Neural progenitor cell (in vitro differentiated cells): ENCODE measurements around the gene TMSB4Y. TPM values are rescaled to one million over a fixed set of nuclear protein-coding genes. Genes with fewer than 3 reads are reported as not detected.

ENCODE experiments used
- DNase-seq: peaks from one replicate; pipeline ENCODE4 v3.0.0-alpha.2; 2016; ENCODE audit warnings: low spot score
- H2AFZ ChIP-seq: fragments of 200-600 bp; sonication (generic); replicated peaks from 2 replicates; pipeline ENCODE4 v1.6.1; 2016; ENCODE audit warnings: antibody characterized with exemption
- H3F3A ChIP-seq: fragments of 200-600 bp; sonication (generic); 2 replicates; pipeline ENCODE4 v1.6.1; 2016; ENCODE audit warnings: antibody characterized with exemption, low read depth
- H3K27ac ChIP-seq: fragments of 200-600 bp; sonication (generic); 2 replicates; pipeline ENCODE4 v1.5.1; 2016; ENCODE audit warnings: mild to moderate bottlenecking
- H3K27me3 ChIP-seq: fragments of 200-600 bp; sonication (generic); 2 replicates; pipeline ENCODE4 v1.6.1; 2016; ENCODE audit warnings: mild to moderate bottlenecking, moderate library complexity
- H3K36me3 ChIP-seq: fragments of 200-600 bp; sonication (generic); 2 replicates; pipeline ENCODE4 v1.5.1; 2016
- H3K4me1 ChIP-seq: fragments of 200-600 bp; sonication (generic); 2 replicates; pipeline ENCODE4 v1.6.1; 2016; ENCODE audit warnings: mixed run types
- H3K4me2 ChIP-seq: fragments of 200-600 bp; sonication (generic); 2 replicates; pipeline ENCODE4 v1.6.1; 2016
- H3K4me3 ChIP-seq: fragments of 200-600 bp; sonication (generic); 2 replicates; pipeline ENCODE4 v1.5.1; 2016
- H3K79me2 ChIP-seq: fragments of 200-600 bp; sonication (generic); 2 replicates; pipeline ENCODE4 v1.6.1; 2016; ENCODE audit warnings: low read depth
- H3K9ac ChIP-seq: fragments of 200-600 bp; sonication (generic); 2 replicates; pipeline ENCODE4 v1.6.1; 2016
- H3K9me3 ChIP-seq: fragments of 200-600 bp; sonication (generic); 2 replicates; pipeline ENCODE4 v1.5.1; 2016; ENCODE audit warnings: low read depth
- H4K20me1 ChIP-seq: fragments of 200-600 bp; sonication (generic); 2 replicates; pipeline ENCODE4 v1.6.1; 2016; ENCODE audit warnings: low read depth
- H3K27ac Mint-ChIP-seq: 3 replicates; pipeline ENCODE4 v1.8.0; 2021; ENCODE audit warnings: mixed read lengths
- H3K27me3 Mint-ChIP-seq: 2 replicates; pipeline ENCODE4 v1.8.0; 2022; ENCODE audit warnings: low read depth, mild to moderate bottlenecking, inconsistent platforms, moderate library complexity, mixed read lengths; ENCODE audit not compliant: insufficient read depth
- H3K36me3 Mint-ChIP-seq: 3 replicates; pipeline ENCODE4 v1.8.0; 2021; ENCODE audit warnings: mixed read lengths
- H3K4me1 Mint-ChIP-seq: 3 replicates; pipeline ENCODE4 v1.8.0; 2021; ENCODE audit warnings: mixed read lengths
- H3K4me3 Mint-ChIP-seq: 3 replicates; pipeline ENCODE4 v1.8.0; 2021; ENCODE audit warnings: mild to moderate bottlenecking, moderate library complexity, mixed read lengths
- H3K9me3 Mint-ChIP-seq: 3 replicates; pipeline ENCODE4 v1.8.0; 2020; ENCODE audit warnings: mixed read lengths
- CTCF ChIP-seq: fragments of 200-600 bp; sonication (generic); IDR thresholded peaks from 2 replicates; pipeline ENCODE4 v1.5.1; 2017; ENCODE audit warnings: antibody characterized with exemption, mild to moderate bottlenecking
- EZH2 ChIP-seq: fragments of 200-600 bp; sonication (generic); IDR thresholded peaks from 2 replicates; pipeline ENCODE4 v1.6.1; 2017; ENCODE audit warnings: antibody characterized with exemption, mild to moderate bottlenecking, moderate library complexity
- EZH2phosphoT487 ChIP-seq: fragments of 200-600 bp; sonication (generic); IDR thresholded peaks from 2 replicates; pipeline ENCODE4 v1.6.1; 2017; ENCODE audit warnings: antibody characterized with exemption
- total RNA-seq: library from RNA; depleted of rRNA; stranded (reverse); fragments of >200 nt; gene quantifications from 2 replicates; pipeline ENCODE4 v1.2.3, GENCODE V29; 2015; ENCODE audit warnings: low replicate concordance

TMSB4Y gene
- total RNA-seq, 1 donor from 2014 or later, result not detected

GRCh38 chrY:13702276-13702675, 1.4 kb upstream of the TMSB4Y start:
- Histone ChIP-seq H3F3A (no peaks in the 10 kb centered on the region), H3K27ac (no peak overlapping the region), H3K79me2 (no peaks in the 10 kb centered on the region), H3K27me3 (no peaks in the 10 kb centered on the region), H3K4me2 (no peak overlapping the region), H4K20me1 (no peaks in the 10 kb centered on the region), H3K9me3 (no peaks in the 10 kb centered on the region), H3K9ac (no peak overlapping the region), H2AFZ (no peak overlapping the region), H3K36me3 (no peaks in the 10 kb centered on the region), H3K4me1 (no peaks in the 10 kb centered on the region), H3K4me3 (no peak overlapping the region)
- no peaks in the 10 kb centered on the region for H3K9me3 Mint-ChIP-seq
- no peaks in the 10 kb centered on the region for H3K36me3 Mint-ChIP-seq
- H3K27ac Mint-ChIP-seq, result no peak overlapping the region
- H3K4me1 Mint-ChIP-seq, result no peaks in the 10 kb centered on the region
- no peak for DNase-seq
- no peak for TF ChIP-seq EZH2phosphoT487
- no peak for TF ChIP-seq CTCF
- TF ChIP-seq EZH2, result no peak
- no peak overlapping the region for H3K4me3 Mint-ChIP-seq
- H3K27me3 Mint-ChIP-seq, result no peaks in the 10 kb centered on the region

DNA sequence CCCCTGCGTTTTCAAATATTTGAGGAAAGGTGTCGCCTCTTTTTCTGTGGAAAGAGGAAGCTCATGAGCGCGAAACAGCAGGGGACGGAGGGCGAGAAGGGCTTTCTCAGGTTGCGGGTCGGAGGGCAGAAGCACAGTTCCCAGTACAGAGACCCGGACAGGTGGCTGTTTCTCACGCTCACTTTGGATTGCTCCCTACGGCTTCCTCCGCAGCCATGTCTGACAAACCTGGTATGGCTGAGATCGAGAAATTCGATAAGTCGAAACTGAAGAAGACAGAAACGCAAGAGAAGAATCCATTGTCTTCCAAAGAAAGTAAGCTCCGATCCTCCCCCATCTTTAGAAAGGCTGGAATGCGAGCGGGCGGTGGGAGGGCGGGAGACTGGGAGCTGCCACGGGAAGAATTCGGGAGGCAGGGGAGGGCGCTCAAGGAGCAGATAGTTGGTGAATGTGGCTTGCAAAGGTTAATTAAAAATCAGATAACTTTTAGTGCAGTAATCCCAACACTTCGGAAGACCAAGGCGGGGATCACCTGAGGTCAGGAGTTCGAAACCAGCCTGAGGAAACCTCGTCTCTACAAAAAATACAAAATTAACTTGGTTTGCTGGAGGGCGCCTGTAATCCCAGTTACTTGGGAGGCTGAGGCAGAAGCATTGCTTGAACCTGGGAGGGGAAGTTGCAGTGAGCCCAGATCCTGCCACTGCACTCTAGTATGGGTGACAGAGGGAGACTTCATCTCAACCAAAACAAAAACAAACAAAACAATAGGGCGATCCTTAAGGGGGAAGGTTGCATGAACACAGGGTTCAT, 627 bp downstream of the TMSB4Y start:
- no peaks in the 10 kb centered on the region for H3K4me1 Mint-ChIP-seq
- no peak overlapping the region for H3K27ac Mint-ChIP-seq
- H3K4me3 Mint-ChIP-seq, result no peak overlapping the region
- Histone ChIP-seq H2AFZ (no peak overlapping the region), H3K9me3 (no peaks in the 10 kb centered on the region), H3K27me3 (no peaks in the 10 kb centered on the region), H3K4me1 (no peaks in the 10 kb centered on the region), H3K4me3 (no peak overlapping the region), H4K20me1 (no peaks in the 10 kb centered on the region), H3K27ac (no peak overlapping the region), H3K36me3 (no peaks in the 10 kb centered on the region), H3F3A (no peaks in the 10 kb centered on the region), H3K9ac (no peak overlapping the region), H3K4me2 (no peak overlapping the region), H3K79me2 (no peaks in the 10 kb centered on the region)
- TF ChIP-seq EZH2 (no peak), EZH2phosphoT487 (no peak), CTCF (no peak)
- H3K9me3 Mint-ChIP-seq, result no peaks in the 10 kb centered on the region
- DNase-seq, result no peak
- H3K36me3 Mint-ChIP-seq, result no peaks in the 10 kb centered on the region
- H3K27me3 Mint-ChIP-seq, result no peaks in the 10 kb centered on the region

DNA sequence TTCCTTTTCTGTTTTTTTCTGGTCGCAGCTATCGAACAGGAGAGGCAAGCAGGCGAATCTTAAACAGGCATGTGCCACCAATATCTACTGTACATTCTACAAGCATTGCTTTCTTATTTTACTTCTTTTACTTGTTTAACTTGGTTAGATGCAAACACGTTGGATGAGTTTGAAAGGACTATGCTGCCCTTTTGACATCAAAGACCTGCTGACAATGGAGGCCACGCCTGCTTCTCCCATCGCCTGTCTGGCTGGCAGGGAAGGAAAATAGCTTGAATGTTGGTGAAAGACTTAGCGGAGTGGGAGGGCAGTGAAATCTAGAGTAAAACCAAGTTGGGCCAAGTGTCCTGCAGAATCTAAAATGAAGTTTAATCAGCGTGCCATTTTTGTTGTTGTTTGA, 1.5 kb downstream of the TMSB4Y start:
- H3K4me1 ChIP-seq, result no peaks in the 10 kb centered on the region
- no peaks in the 10 kb centered on the region for H3K27me3 ChIP-seq
- TF ChIP-seq EZH2phosphoT487, result no peak
- TF ChIP-seq EZH2, result no peak
- no peak for TF ChIP-seq CTCF
- H3K4me2 ChIP-seq, result no peak overlapping the region
- Mint-ChIP-seq H3K36me3 (no peaks in the 10 kb centered on the region), H3K9me3 (no peaks in the 10 kb centered on the region), H3K4me1 (no peaks in the 10 kb centered on the region), H3K27me3 (no peaks in the 10 kb centered on the region), H3K4me3 (no peak overlapping the region), H3K27ac (no peak overlapping the region)
- H2AFZ ChIP-seq, result no peak overlapping the region
- DNase-seq, result no peak
- no peaks in the 10 kb centered on the region for H3K36me3 ChIP-seq
- no peaks in the 10 kb centered on the region for H4K20me1 ChIP-seq
- H3K79me2 ChIP-seq, result no peaks in the 10 kb centered on the region
- H3K27ac ChIP-seq, result no peak overlapping the region
- H3F3A ChIP-seq, result no peaks in the 10 kb centered on the region
- H3K9ac ChIP-seq, result no peak overlapping the region
- H3K4me3 ChIP-seq, result no peak overlapping the region
- H3K9me3 ChIP-seq, result no peaks in the 10 kb centered on the region
